Panc1 (cell line): ENCODE results near the gene FITM2. TPM values are rescaled to one million over a fixed set of nuclear protein-coding genes. Genes with fewer than 3 reads are reported as not detected.

ENCODE experiments used
- ATAC-seq: fragments of 200-7000 bp; cut with Tn5 transposase; 2 replicates; pipeline ENCODE4 v1.9.1; 2020; ENCODE audit warnings: mild to moderate bottlenecking, moderate library complexity
- BruUV-seq: library from RNA; stranded (reverse); fragments of 400-500 nt; replicated peaks from 2 replicates; lab custom pipeline; 2021; lab: Mats Ljungman, UMichigan
- CTCF ChIA-PET: fragments of 300-600 bp; sonication (Branson Sonifier 250); formaldehyde crosslinking; loops from one replicate; lab custom pipeline; 2022; ENCODE audit warnings: antibody characterized with exemption; lab: Charles Lee
- POLR2A ChIA-PET: fragments of 300-600 bp; sonication (Branson Sonifier 250); formaldehyde crosslinking; loops from one replicate; lab custom pipeline; 2022; ENCODE audit warnings: antibody characterized with exemption; lab: Charles Lee
- DNase-seq: peaks from one replicate; pipeline ENCODE4 v3.0.0-alpha.2; 2010; ENCODE audit warnings: low read depth, low spot score
- H3K27ac ChIP-seq: 2 replicates; pipeline ENCODE4 v1.5.1; 2011; ENCODE audit warnings: mild to moderate bottlenecking, low read length, inconsistent platforms
- H3K27me3 ChIP-seq: fragments of 200-500 bp; sonication (Bioruptor generic); 2 replicates; pipeline ENCODE4 v1.6.0; 2014; ENCODE audit warnings: low read length, inconsistent platforms; ENCODE audit not compliant: control insufficient read depth, insufficient read depth
- H3K36me3 ChIP-seq: fragments of 200-500 bp; sonication (Bioruptor generic); 2 replicates; pipeline ENCODE4 v1.5.1; 2014; ENCODE audit warnings: inconsistent platforms, mild to moderate bottlenecking, low read length, moderate library complexity; ENCODE audit not compliant: control insufficient read depth, insufficient read depth
- H3K4me1 ChIP-seq: 2 replicates; pipeline ENCODE4 v1.5.1; 2011; ENCODE audit warnings: inconsistent platforms, mild to moderate bottlenecking, low read length, moderate library complexity; ENCODE audit not compliant: control insufficient read depth, insufficient read depth
- H3K4me3 ChIP-seq, 2 experiments: 2 replicates each; pipeline ENCODE4 v1.5.1; 2011 to 2012; ENCODE audit warnings: low read depth in 2 of 2, low read length in 2 of 2, mild to moderate bottlenecking in 2 of 2, inconsistent platforms in 1 of 2, moderate library complexity in 1 of 2
- H3K9me3 ChIP-seq: fragments of 200-500 bp; sonication (Bioruptor generic); 2 replicates; pipeline ENCODE4 v1.5.1; 2014; ENCODE audit warnings: low read depth, mild to moderate bottlenecking, inconsistent platforms, low read length, moderate library complexity; ENCODE audit not compliant: control insufficient read depth, insufficient read depth
- CTCF ChIP-seq: fragments of 450-650 bp; IDR thresholded peaks from 2 replicates; pipeline ENCODE4 v1.5.1; 2017; ENCODE audit warnings: mild to moderate bottlenecking
- POLR2AphosphoS5 ChIP-seq: IDR thresholded peaks from 2 replicates; pipeline ENCODE4 v1.6.1; 2012; ENCODE audit warnings: mild to moderate bottlenecking, low read depth, low read length, moderate library complexity
- REST ChIP-seq, 2 experiments: IDR thresholded peaks; 2 replicates each; pipeline ENCODE4 v1.6.1; 2011 to 2012; ENCODE audit warnings: low read depth in 2 of 2, control low read depth in 1 of 2, low read length in 1 of 2, mild to moderate bottlenecking in 1 of 2, moderate library complexity in 1 of 2; ENCODE audit not compliant: insufficient read depth in 1 of 2
- SIN3A ChIP-seq: IDR thresholded peaks from 2 replicates; pipeline ENCODE4 v1.6.1; 2012; ENCODE audit warnings: low read depth, mild to moderate bottlenecking, low read length, moderate library complexity, borderline replicate concordance; ENCODE audit not compliant: insufficient read depth
- TCF7L2 ChIP-seq: IDR thresholded peaks from 2 replicates; pipeline ENCODE4 v1.6.1; 2011; ENCODE audit warnings: mild to moderate bottlenecking, low read depth, low read length, inconsistent platforms
- in situ Hi-C: cut with HindIII; loops from 2 replicates; pipeline ENCODE4 v1.10.0; 2016; ENCODE audit warnings: low sequenced_read_pairs, low pct_unique_long_range_greater_than_20kb
- intact Hi-C: fragments of 100-400 bp; cut with micrococcal nuclease; formaldehyde crosslinking; loops from one replicate; pipeline ENCODE4 v1.10.0; 2022; ENCODE audit not compliant: unreplicated experiment
- total RNA-seq: library from RNA; stranded (reverse); gene quantifications from one replicate; pipeline ENCODE4 v1.2.1, GENCODE V29; 2021; ENCODE audit not compliant: unreplicated experiment

Gene FITM2
- total RNA-seq, 1 experiment from 2014 or later = 10.5 TPM

- Histone ChIP-seq H3K27me3 (no peaks in the 10 kb centered on the region), H3K27ac (no peak overlapping the region), H3K9me3 (no peaks in the 10 kb centered on the region), H3K36me3 (no peaks in the 10 kb centered on the region), H3K4me3 (no peak overlapping the region), H3K4me1 (no peaks in the 10 kb centered on the region)
- CTCF ChIA-PET = no interaction called here
- no TSS peak for BruUV-seq
- DNase-seq (no peak), ATAC-seq (no peak)
- in situ Hi-C loops = no loop called here
- POLR2A ChIA-PET = no interaction called here
- TF ChIP-seq SIN3A (no peak), REST (IDR thresholded peaks at IDR 0.05; ENCODE audit: insufficient read depth in 1 of 2, low read depth in 2 of 2, low read length in 1 of 2) (no peak), CTCF (no peak), TCF7L2 (no peak), POLR2AphosphoS5 (no peak)
- intact Hi-C loops = no loop called here
Measured at GRCh38 chr20:44253528-44253927, 57.5 kb downstream of the FITM2 start.

Other genes starting within 250 kb of the FITM2 start
- 0.49 TPM for gene JPH2, start 124.0 kb downstream of the FITM2 start, total RNA-seq
- gene OSER1, start 100.4 kb downstream of the FITM2 start, total RNA-seq = 37.8 TPM
- not detected for gene GDAP1L1, start 63.9 kb downstream of the FITM2 start, total RNA-seq
- not detected for gene R3HDML, start 25.8 kb upstream of the FITM2 start, total RNA-seq
- gene HNF4A, start 44.5 kb upstream of the FITM2 start, total RNA-seq = 0.28 TPM
- 37.4 TPM for gene TTPAL, start 164.7 kb upstream of the FITM2 start, total RNA-seq
- gene SERINC3, start 210.9 kb upstream of the FITM2 start, total RNA-seq = 76.4 TPM